ENCODE data around the gene LSS. TPM values are rescaled to one million over a fixed set of nuclear protein-coding genes. Genes with fewer than 3 reads are reported as not detected.
"Not testable (repeated sequence)": the region's sequence is repeated elsewhere in the genome, so short reads cannot be mapped to it uniquely, and the experiment has no call there.

Gene LSS
- total RNA-seq, 2 experiments from 2014 or later = 72.1 to 76.1 TPM

GRCh38 chr21:46207006-46207919, 21.3 kb downstream of the LSS start:
- H3K27ac Mint-ChIP-seq = peak overlapping the region; percentile 20
- no peak for DNase-seq

GRCh38 chr21:46206163-46207005, 22.2 kb downstream of the LSS start:
- H3K36me3 Mint-ChIP-seq (ENCODE audit: low read depth) = peaks cover 23% of the 10 kb centered on the region
- H3K4me3 Mint-ChIP-seq = no peak overlapping the region
- ChIA-PET POLR2A (interaction anchor here (1.4 kb wide), 1 partner anchor 13 kb away, joined by 4 read pairs; no protein-coding TSS in a partner anchor), CTCF (no interaction called here)
- H3K27ac Mint-ChIP-seq = no peak overlapping the region
- H3K4me1 Mint-ChIP-seq (ENCODE audit: low read depth) = peaks cover 2% of the 10 kb centered on the region
- ATAC-seq (no peak), DNase-seq (no peak)
- H3K9me3 Mint-ChIP-seq (ENCODE audit: insufficient read depth) = no peaks in the 10 kb centered on the region
- H3K27me3 Mint-ChIP-seq (ENCODE audit: low read depth) = no peaks in the 10 kb centered on the region

More at GRCh38 chr21:46207006-46207919, 21.3 kb downstream of the LSS start:
- ChIA-PET POLR2A (interaction anchor here (1.4 kb wide), 1 partner anchor 12 kb away, joined by 4 read pairs; no protein-coding TSS in a partner anchor), CTCF (no interaction called here)
- no peaks in the 10 kb centered on the region for H3K27me3 Mint-ChIP-seq (ENCODE audit: low read depth)
- peaks cover 23% of the 10 kb centered on the region for H3K36me3 Mint-ChIP-seq (ENCODE audit: low read depth)
- peaks cover 2% of the 10 kb centered on the region for H3K4me1 Mint-ChIP-seq (ENCODE audit: low read depth)
- no peak overlapping the region for H3K4me3 Mint-ChIP-seq
- no peaks in the 10 kb centered on the region for H3K9me3 Mint-ChIP-seq (ENCODE audit: insufficient read depth)
- no peak for ATAC-seq

GRCh38 chr21:46205766-46206162, 22.8 kb downstream of the LSS start:
- DNase-seq = no peak
- H3K27ac Mint-ChIP-seq = no peak overlapping the region
- H3K4me3 Mint-ChIP-seq = no peak overlapping the region
- no peak for ATAC-seq
- no peaks in the 10 kb centered on the region for H3K9me3 Mint-ChIP-seq (ENCODE audit: insufficient read depth)
- H3K4me1 Mint-ChIP-seq (ENCODE audit: low read depth) = peaks cover 2% of the 10 kb centered on the region
- peaks cover 23% of the 10 kb centered on the region for H3K36me3 Mint-ChIP-seq (ENCODE audit: low read depth)
- no peaks in the 10 kb centered on the region for H3K27me3 Mint-ChIP-seq (ENCODE audit: low read depth)
- ChIA-PET POLR2A (no interaction called here), CTCF (no interaction called here)

- POLR2A ChIA-PET = no interaction called here
- no peaks in the 10 kb centered on the region for H3K27me3 Mint-ChIP-seq (ENCODE audit: low read depth)
- H3K27ac Mint-ChIP-seq = no peak overlapping the region
- CTCF ChIA-PET = no interaction called here
- DNase-seq (no peak), ATAC-seq (no peak)
- H3K36me3 Mint-ChIP-seq (ENCODE audit: low read depth) = peaks cover 26% of the 10 kb centered on the region
- no peaks in the 10 kb centered on the region for H3K9me3 Mint-ChIP-seq (ENCODE audit: insufficient read depth)
- peaks cover 2% of the 10 kb centered on the region for H3K4me1 Mint-ChIP-seq (ENCODE audit: low read depth)
- H3K4me3 Mint-ChIP-seq = no peak overlapping the region
Measured at GRCh38 chr21:46205166-46205565, 23.4 kb downstream of the LSS start.

GRCh38 chr21:46203203-46203600, 25.4 kb downstream of the LSS start:
- Mint-ChIP-seq H3K4me1 (ENCODE audit: low read depth) (peaks cover 2% of the 10 kb centered on the region), H3K27me3 (ENCODE audit: low read depth) (no peaks in the 10 kb centered on the region), H3K27ac (no peak overlapping the region), H3K36me3 (ENCODE audit: low read depth) (peaks cover 38% of the 10 kb centered on the region), H3K9me3 (ENCODE audit: insufficient read depth) (no peaks in the 10 kb centered on the region), H3K4me3 (no peak overlapping the region)
- CTCF ChIA-PET = no interaction called here
- no peak for ATAC-seq
- DNase-seq = no peak
- POLR2A ChIA-PET = no interaction called here

GRCh38 chr21:46202592-46203202, 25.9 kb downstream of the LSS start:
- peaks cover 40% of the 10 kb centered on the region for H3K36me3 Mint-ChIP-seq (ENCODE audit: low read depth)
- no peak overlapping the region for H3K4me3 Mint-ChIP-seq
- ATAC-seq (peak; percentile 39), DNase-seq (no peak)
- no peaks in the 10 kb centered on the region for H3K27me3 Mint-ChIP-seq (ENCODE audit: low read depth)
- CTCF ChIA-PET = no interaction called here
- POLR2A ChIA-PET = no interaction called here
- H3K4me1 Mint-ChIP-seq (ENCODE audit: low read depth) = peaks cover 2% of the 10 kb centered on the region
- H3K27ac Mint-ChIP-seq = no peak overlapping the region
- H3K9me3 Mint-ChIP-seq (ENCODE audit: insufficient read depth) = no peaks in the 10 kb centered on the region

- POLR2A ChIA-PET; CTCF ChIA-PET; H3K27ac Mint-ChIP-seq; DNase-seq; H3K4me3 Mint-ChIP-seq; H3K9me3 Mint-ChIP-seq (ENCODE audit: insufficient read depth); H3K4me1 Mint-ChIP-seq (ENCODE audit: low read depth); ATAC-seq; H3K27me3 Mint-ChIP-seq (ENCODE audit: low read depth): not testable (repeated sequence)
- peaks cover 45% of the 10 kb centered on the region for H3K36me3 Mint-ChIP-seq (ENCODE audit: low read depth)
Measured at GRCh38 chr21:46200877-46201803, 27.4 kb downstream of the LSS start.

- Mint-ChIP-seq H3K4me1 (ENCODE audit: low read depth) (no peaks in the 10 kb centered on the region), H3K27ac (no peak overlapping the region), H3K4me3 (no peak overlapping the region), H3K36me3 (ENCODE audit: low read depth) (peaks cover 38% of the 10 kb centered on the region), H3K27me3 (ENCODE audit: low read depth) (no peaks in the 10 kb centered on the region), H3K9me3 (ENCODE audit: insufficient read depth) (no peaks in the 10 kb centered on the region)
- no peak for ATAC-seq
- no peak for DNase-seq
- ChIA-PET CTCF (no interaction called here), POLR2A (no interaction called here)
Measured at GRCh38 chr21:46199436-46200373, 28.9 kb downstream of the LSS start.

GRCh38 chr21:46196733-46197132, 31.8 kb downstream of the LSS start:
- Mint-ChIP-seq H3K9me3 (ENCODE audit: insufficient read depth) (no peaks in the 10 kb centered on the region), H3K36me3 (ENCODE audit: low read depth) (peaks cover 45% of the 10 kb centered on the region), H3K4me1 (ENCODE audit: low read depth) (no peaks in the 10 kb centered on the region), H3K27ac (no peak overlapping the region), H3K4me3 (no peak overlapping the region), H3K27me3 (ENCODE audit: low read depth) (no peaks in the 10 kb centered on the region)
- ChIA-PET POLR2A (no interaction called here), CTCF (no interaction called here)
- ATAC-seq = no peak
- no peak for DNase-seq

GRCh38 chr21:46195595-46196195, 32.9 kb downstream of the LSS start:
- ChIA-PET CTCF (no interaction called here), POLR2A (no interaction called here)
- H3K36me3 Mint-ChIP-seq (ENCODE audit: low read depth) = peaks cover 50% of the 10 kb centered on the region
- no peak overlapping the region for H3K27ac Mint-ChIP-seq
- no peak overlapping the region for H3K4me3 Mint-ChIP-seq
- no peaks in the 10 kb centered on the region for H3K9me3 Mint-ChIP-seq (ENCODE audit: insufficient read depth)
- no peak for ATAC-seq
- no peaks in the 10 kb centered on the region for H3K4me1 Mint-ChIP-seq (ENCODE audit: low read depth)
- H3K27me3 Mint-ChIP-seq (ENCODE audit: low read depth) = no peaks in the 10 kb centered on the region
- DNase-seq = no peak

All from activated CD8-positive, alpha-beta T cell treated with anti-CD3 and anti-CD28 coated beads, Interleukin-2, amount 10 ng/mL, durations not matched to agents 7 days and 5 days (primary cell).